SK-N-SH treated with all-trans-retinoic acid at 6 μM for 48 hours (cell line): ENCODE data around the gene ZDHHC9.

Experiments used
- ATAC-seq: fragments of 200-7000 bp; cut with Tn5 transposase; 3 replicates; pipeline ENCODE4 v1.9.1; 2020; ENCODE audit warnings: mild to moderate bottlenecking, moderate library complexity
- ARNTL ChIP-seq: fragments of 450-650 bp; formaldehyde crosslinking; IDR thresholded peaks from 2 replicates; pipeline ENCODE4 v1.5.0; 2020; ENCODE audit warnings: low read depth, mild to moderate bottlenecking, moderate library complexity, borderline replicate concordance
- BACH2 ChIP-seq: fragments of 250-450 bp; sonication (Bioruptor Pico); IDR thresholded peaks from 2 replicates; pipeline ENCODE4 v1.9.0; 2021; ENCODE audit warnings: mild to moderate bottlenecking, borderline replicate concordance
- CREB5 ChIP-seq: fragments of 250-450 bp; sonication (Bioruptor Pico); IDR thresholded peaks from 2 replicates; pipeline ENCODE4 v1.5.1; 2020; ENCODE audit warnings: low read depth, mild to moderate bottlenecking, moderate library complexity
- CSDC2 ChIP-seq: fragments of 250-450 bp; sonication (Bioruptor Pico); IDR thresholded peaks from 2 replicates; pipeline ENCODE4 v1.5.0; 2020; ENCODE audit warnings: mild to moderate bottlenecking, moderate library complexity
- ESRRG ChIP-seq: fragments of 250-450 bp; sonication (Bioruptor Pico); IDR thresholded peaks from 2 replicates; pipeline ENCODE4 v1.6.1; 2021; ENCODE audit warnings: mild to moderate bottlenecking
- GLIS3 ChIP-seq: fragments of 250-450 bp; sonication (Bioruptor Pico); IDR thresholded peaks from 2 replicates; pipeline ENCODE4 v1.5.0; 2020; ENCODE audit warnings: mild to moderate bottlenecking, moderate library complexity
- OSR1 ChIP-seq: fragments of 250-450 bp; sonication (Bioruptor Pico); IDR thresholded peaks from 2 replicates; pipeline ENCODE4 v1.8.0; 2022; ENCODE audit warnings: moderate library complexity, mild to moderate bottlenecking, inconsistent platforms
- PATZ1 ChIP-seq: fragments of 250-450 bp; sonication (Bioruptor Pico); IDR thresholded peaks from 2 replicates; pipeline ENCODE4 v1.8.0; 2020; ENCODE audit warnings: mild to moderate bottlenecking, moderate library complexity, borderline replicate concordance
- PPARA ChIP-seq: fragments of 250-450 bp; sonication (Bioruptor Pico); IDR thresholded peaks from 2 replicates; pipeline ENCODE4 v1.5.0; 2020; ENCODE audit warnings: mild to moderate bottlenecking, borderline replicate concordance
- SNAI2 ChIP-seq: fragments of 250-450 bp; sonication (Bioruptor Pico); IDR thresholded peaks from 2 replicates; pipeline ENCODE4 v1.5.0; 2020; ENCODE audit warnings: mild to moderate bottlenecking, moderate library complexity
- TCF4 ChIP-seq: fragments of 250-450 bp; sonication (Bioruptor Pico); IDR thresholded peaks from 2 replicates; pipeline ENCODE4 v1.8.0; 2021; ENCODE audit warnings: mild to moderate bottlenecking, moderate library complexity, borderline replicate concordance
- TOX ChIP-seq: fragments of 250-450 bp; sonication (Bioruptor Pico); IDR thresholded peaks from 2 replicates; pipeline ENCODE4 v1.8.0; 2021; ENCODE audit warnings: mild to moderate bottlenecking, moderate library complexity, borderline replicate concordance
- TSHZ2 ChIP-seq: fragments of 250-450 bp; sonication (Bioruptor Pico); IDR thresholded peaks from 2 replicates; pipeline ENCODE4 v1.5.0; 2020; ENCODE audit warnings: mild to moderate bottlenecking, moderate library complexity
- ZC3H10 ChIP-seq: fragments of 250-450 bp; sonication (Bioruptor Pico); IDR thresholded peaks from 2 replicates; pipeline ENCODE4 v1.5.1; 2021; ENCODE audit warnings: mild to moderate bottlenecking, moderate library complexity
- ZFP3 ChIP-seq: fragments of 250-450 bp; sonication (Bioruptor Pico); IDR thresholded peaks from 2 replicates; pipeline ENCODE4 v1.5.0; 2020; ENCODE audit warnings: mild to moderate bottlenecking, moderate library complexity
- ZFP30 ChIP-seq: fragments of 450-650 bp; formaldehyde crosslinking; IDR thresholded peaks from 2 replicates; pipeline ENCODE4 v1.5.0; 2022; ENCODE audit warnings: mild to moderate bottlenecking, moderate library complexity
- ZNF70 ChIP-seq: fragments of 450-650 bp; formaldehyde crosslinking; IDR thresholded peaks from 2 replicates; pipeline ENCODE4 v1.5.0; 2020; ENCODE audit warnings: mild to moderate bottlenecking, moderate library complexity
- ZNF8 ChIP-seq: fragments of 450-650 bp; formaldehyde crosslinking; IDR thresholded peaks from 2 replicates; pipeline ENCODE4 v1.5.0; 2020; ENCODE audit warnings: mild to moderate bottlenecking, moderate library complexity
- TF ChIP-seq, protein P1 (sequence below): fragments of 250-450 bp; sonication (Bioruptor Pico); IDR thresholded peaks from 2 replicates; pipeline ENCODE4 v1.5.1; 2021; ENCODE audit warnings: mild to moderate bottlenecking, moderate library complexity
- TF ChIP-seq, protein P2 (sequence below): fragments of 250-450 bp; sonication (Bioruptor Pico); IDR thresholded peaks from 2 replicates; pipeline ENCODE4 v1.8.0; 2021; ENCODE audit warnings: low read depth, mild to moderate bottlenecking, moderate library complexity, borderline replicate concordance

The ZDHHC9 gene

GRCh38 chrX:129791961-129792570 is 51.6 kb downstream of the ZDHHC9 start:
- TF ChIP-seq ZNF70 (CRISPR knock-in tag) (no peak), PPARA (no peak), ESRRG (no peak), CREB5 (no peak), ZNF8 (CRISPR knock-in tag) (no peak), ZFP30 (CRISPR knock-in tag) (no peak), ZFP3 (CRISPR knock-in tag) (no peak), OSR1 (no peak), BACH2 (CRISPR knock-in tag) (no peak), TCF4 (CRISPR knock-in tag) (no peak)
- TF ChIP-seq, protein P1, sequence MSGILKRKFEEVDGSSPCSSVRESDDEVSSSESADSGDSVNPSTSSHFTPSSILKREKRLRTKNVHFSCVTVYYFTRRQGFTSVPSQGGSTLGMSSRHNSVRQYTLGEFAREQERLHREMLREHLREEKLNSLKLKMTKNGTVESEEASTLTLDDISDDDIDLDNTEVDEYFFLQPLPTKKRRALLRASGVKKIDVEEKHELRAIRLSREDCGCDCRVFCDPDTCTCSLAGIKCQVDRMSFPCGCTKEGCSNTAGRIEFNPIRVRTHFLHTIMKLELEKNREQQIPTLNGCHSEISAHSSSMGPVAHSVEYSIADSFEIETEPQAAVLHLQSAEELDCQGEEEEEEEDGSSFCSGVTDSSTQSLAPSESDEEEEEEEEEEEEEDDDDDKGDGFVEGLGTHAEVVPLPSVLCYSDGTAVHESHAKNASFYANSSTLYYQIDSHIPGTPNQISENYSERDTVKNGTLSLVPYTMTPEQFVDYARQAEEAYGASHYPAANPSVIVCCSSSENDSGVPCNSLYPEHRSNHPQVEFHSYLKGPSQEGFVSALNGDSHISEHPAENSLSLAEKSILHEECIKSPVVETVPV (CRISPR knock-in tag), result no peak
- TF ChIP-seq, protein P2, sequence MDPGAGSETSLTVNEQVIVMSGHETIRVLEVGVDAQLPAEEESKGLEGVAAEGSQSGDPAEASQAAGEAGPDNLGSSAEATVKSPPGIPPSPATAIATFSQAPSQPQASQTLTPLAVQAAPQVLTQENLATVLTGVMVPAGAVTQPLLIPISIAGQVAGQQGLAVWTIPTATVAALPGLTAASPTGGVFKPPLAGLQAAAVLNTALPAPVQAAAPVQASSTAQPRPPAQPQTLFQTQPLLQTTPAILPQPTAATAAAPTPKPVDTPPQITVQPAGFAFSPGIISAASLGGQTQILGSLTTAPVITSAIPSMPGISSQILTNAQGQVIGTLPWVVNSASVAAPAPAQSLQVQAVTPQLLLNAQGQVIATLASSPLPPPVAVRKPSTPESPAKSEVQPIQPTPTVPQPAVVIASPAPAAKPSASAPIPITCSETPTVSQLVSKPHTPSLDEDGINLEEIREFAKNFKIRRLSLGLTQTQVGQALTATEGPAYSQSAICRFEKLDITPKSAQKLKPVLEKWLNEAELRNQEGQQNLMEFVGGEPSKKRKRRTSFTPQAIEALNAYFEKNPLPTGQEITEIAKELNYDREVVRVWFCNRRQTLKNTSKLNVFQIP, result no peak
- ATAC-seq, result no peak

DNA sequence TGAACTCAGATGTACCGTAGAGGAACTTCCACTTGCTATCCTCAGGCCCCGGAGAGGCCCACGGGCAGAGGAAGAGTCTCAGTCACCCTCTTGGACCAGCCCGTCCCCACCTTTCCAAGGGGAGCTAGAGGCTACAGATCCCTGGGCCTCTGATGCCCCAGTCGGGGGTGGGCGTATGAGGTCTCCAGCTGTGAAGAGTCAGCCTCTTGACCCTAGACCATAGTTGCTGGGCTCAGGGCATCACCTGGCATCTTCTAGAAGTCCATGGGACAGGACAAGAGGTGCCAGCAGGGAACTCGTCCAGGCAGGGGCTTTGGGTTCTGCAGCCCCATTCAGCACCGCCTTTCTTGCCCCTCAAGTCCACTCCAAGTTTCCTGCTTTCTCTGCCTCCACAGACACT is 52.4 kb downstream of the ZDHHC9 start:
- no peak for ATAC-seq
- TF ChIP-seq SNAI2 (CRISPR knock-in tag) (no peak), ZNF70 (CRISPR knock-in tag) (no peak), TOX (CRISPR knock-in tag) (no peak), ZNF8 (CRISPR knock-in tag) (no peak), ARNTL (CRISPR knock-in tag) (no peak)

DNA sequence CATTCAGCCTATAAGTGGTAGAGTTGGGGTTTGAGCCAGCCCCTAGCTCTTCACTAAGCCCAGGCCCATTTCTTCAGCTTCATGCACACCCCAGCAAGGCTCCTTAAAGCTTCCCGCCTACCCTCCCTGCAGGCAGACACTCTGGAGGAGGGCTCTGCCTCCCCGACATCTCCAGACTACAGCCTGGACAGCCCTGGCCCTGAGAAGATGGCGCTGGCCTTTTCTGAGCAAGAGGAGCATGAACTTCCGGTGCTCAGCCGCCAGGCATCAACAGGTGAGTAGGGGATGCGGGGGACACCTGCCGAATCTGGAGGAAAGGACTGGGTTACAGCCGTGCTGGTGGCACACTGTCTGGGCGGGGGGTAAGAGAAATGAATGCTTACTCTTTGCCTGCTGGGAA is 52.9 kb downstream of the ZDHHC9 start:
- no peak for ATAC-seq
- TF ChIP-seq ESRRG (no peak), OSR1 (no peak), PPARA (no peak), TOX (CRISPR knock-in tag) (no peak), CSDC2 (CRISPR knock-in tag) (no peak), ZNF8 (CRISPR knock-in tag) (no peak), ZFP3 (CRISPR knock-in tag) (no peak), TSHZ2 (CRISPR knock-in tag) (no peak), TCF4 (CRISPR knock-in tag) (no peak), GLIS3 (CRISPR knock-in tag) (no peak), SNAI2 (CRISPR knock-in tag) (no peak), PATZ1 (CRISPR knock-in tag) (no peak), ZNF70 (CRISPR knock-in tag) (no peak), ZC3H10 (no peak)
- TF ChIP-seq, protein P1 (CRISPR knock-in tag), result no peak
